ENCODE measurements around the gene ADH4. TPM values are rescaled to one million over a fixed set of nuclear protein-coding genes. Genes with fewer than 3 reads are reported as not detected.

Gene ADH4
- total RNA-seq, 1 donor from 2014 or later = not detected

GRCh38 chr4:99135541-99136162 lies 8.4 kb downstream of the ADH4 start:
- no peaks in the 10 kb centered on the region for H3K4me1 Mint-ChIP-seq
- no peak for DNase-seq (ENCODE audit: low read depth, low spot score)
- no peak for TF ChIP-seq CTCF (conservative IDR thresholded peaks at IDR 0.05)
- H3K27me3 Mint-ChIP-seq (ENCODE audit: low read depth) = no peaks in the 10 kb centered on the region
- H3K4me3 Mint-ChIP-seq = no peak overlapping the region
- no peaks in the 10 kb centered on the region for H3K9me3 Mint-ChIP-seq
- H3K36me3 Mint-ChIP-seq (ENCODE audit: low read depth) = peaks cover 2% of the 10 kb centered on the region
- H3K27ac Mint-ChIP-seq (ENCODE audit: unreplicated experiment) = no peak overlapping the region

- no peak for DNase-seq (ENCODE audit: low read depth, low spot score)
- no peak for TF ChIP-seq CTCF (conservative IDR thresholded peaks at IDR 0.05)
- H3K27ac Mint-ChIP-seq (ENCODE audit: unreplicated experiment) = no peak overlapping the region
- no peaks in the 10 kb centered on the region for H3K4me1 Mint-ChIP-seq
- H3K27me3 Mint-ChIP-seq (ENCODE audit: low read depth) = no peaks in the 10 kb centered on the region
- H3K4me3 Mint-ChIP-seq = no peak overlapping the region
- H3K9me3 Mint-ChIP-seq = peaks cover 3% of the 10 kb centered on the region
- peaks cover 5% of the 10 kb centered on the region for H3K36me3 Mint-ChIP-seq (ENCODE audit: low read depth)
Measured at GRCh38 chr4:99134586-99134985, 9.5 kb downstream of the ADH4 start.

- no peaks in the 10 kb centered on the region for H3K4me1 Mint-ChIP-seq
Measured at GRCh38 chr4:99131378-99131777, 12.7 kb downstream of the ADH4 start.

GRCh38 chr4:99126376-99126775 lies 17.7 kb downstream of the ADH4 start:
- no peak for TF ChIP-seq CTCF (conservative IDR thresholded peaks at IDR 0.05)
- H3K27me3 Mint-ChIP-seq (ENCODE audit: low read depth) = no peaks in the 10 kb centered on the region
- H3K4me3 Mint-ChIP-seq = no peak overlapping the region
- H3K4me1 Mint-ChIP-seq = no peaks in the 10 kb centered on the region
- no peak for DNase-seq (ENCODE audit: low read depth, low spot score)
- H3K27ac Mint-ChIP-seq (ENCODE audit: unreplicated experiment) = no peak overlapping the region
- peaks cover 5% of the 10 kb centered on the region for H3K36me3 Mint-ChIP-seq (ENCODE audit: low read depth)
- H3K9me3 Mint-ChIP-seq = peaks cover 8% of the 10 kb centered on the region

More at GRCh38 chr4:99131378-99131777, 12.7 kb downstream of the ADH4 start:
- peaks cover 8% of the 10 kb centered on the region for H3K9me3 Mint-ChIP-seq
- DNase-seq (ENCODE audit: low read depth, low spot score) = no peak
- H3K27me3 Mint-ChIP-seq (ENCODE audit: low read depth) = no peaks in the 10 kb centered on the region
- H3K36me3 Mint-ChIP-seq (ENCODE audit: low read depth) = peaks cover 8% of the 10 kb centered on the region
- no peak overlapping the region for H3K4me3 Mint-ChIP-seq
- no peak overlapping the region for H3K27ac Mint-ChIP-seq (ENCODE audit: unreplicated experiment)
- no peak for TF ChIP-seq CTCF (conservative IDR thresholded peaks at IDR 0.05)

GRCh38 chr4:99121008-99121407 lies 23.1 kb downstream of the ADH4 start:
- Mint-ChIP-seq H3K4me1 (no peaks in the 10 kb centered on the region), H3K27me3 (ENCODE audit: low read depth) (no peaks in the 10 kb centered on the region), H3K9me3 (peaks cover 4% of the 10 kb centered on the region), H3K27ac (ENCODE audit: unreplicated experiment) (no peak overlapping the region), H3K36me3 (ENCODE audit: low read depth) (peaks cover 7% of the 10 kb centered on the region), H3K4me3 (no peak overlapping the region)
- no peak for TF ChIP-seq CTCF (conservative IDR thresholded peaks at IDR 0.05)
- DNase-seq (ENCODE audit: low read depth, low spot score) = no peak

All from neural crest cell (in vitro differentiated cells).